IPS-15b (cell line): ENCODE results near the gene KLHL3.

Experiments
- H3K27me3 ChIP-seq: one replicate; pipeline ENCODE4 v1.6.1; 2013; ENCODE audit warnings: low read length; ENCODE audit not compliant: control insufficient read depth, insufficient read depth
- H3K36me3 ChIP-seq: one replicate; pipeline ENCODE4 v1.6.1; 2013; ENCODE audit warnings: low read length; ENCODE audit not compliant: control insufficient read depth, insufficient read depth
- H3K4me1 ChIP-seq: one replicate; pipeline ENCODE4 v1.6.1; 2013; ENCODE audit warnings: mild to moderate bottlenecking, low read length; ENCODE audit not compliant: control insufficient read depth, insufficient read depth
- H3K4me3 ChIP-seq: one replicate; pipeline ENCODE4 v1.5.1; 2013; ENCODE audit warnings: low read depth, low read length
- H3K9ac ChIP-seq: one replicate; pipeline ENCODE4 v1.6.1; 2013; ENCODE audit warnings: low read depth, mild to moderate bottlenecking, low read length
- H3K9me3 ChIP-seq: one replicate; pipeline ENCODE4 v1.6.1; 2013; ENCODE audit warnings: mild to moderate bottlenecking, low read length; ENCODE audit not compliant: control insufficient read depth, insufficient read depth

The KLHL3 gene

GRCh38 chr5:137636099-137636498 is 99.8 kb downstream of the KLHL3 start:
- Histone ChIP-seq H3K9me3 (no peaks in the 10 kb centered on the region), H3K4me3 (no peak overlapping the region), H3K9ac (no peak overlapping the region), H3K36me3 (peaks cover 2% of the 10 kb centered on the region), H3K4me1 (no peaks in the 10 kb centered on the region), H3K27me3 (no peaks in the 10 kb centered on the region)

- Histone ChIP-seq H3K4me3 (no peak overlapping the region), H3K9me3 (no peaks in the 10 kb centered on the region), H3K36me3 (peaks cover 2% of the 10 kb centered on the region), H3K27me3 (no peaks in the 10 kb centered on the region), H3K9ac (no peak overlapping the region), H3K4me1 (no peaks in the 10 kb centered on the region)
Observed at GRCh38 chr5:137635521-137635921, 100.4 kb downstream of the KLHL3 start.

- peaks cover 6% of the 10 kb centered on the region for H3K4me1 ChIP-seq
- no peaks in the 10 kb centered on the region for H3K9me3 ChIP-seq
- H3K9ac ChIP-seq: no peak overlapping the region
- no peaks in the 10 kb centered on the region for H3K27me3 ChIP-seq
- no peak overlapping the region for H3K4me3 ChIP-seq
- H3K36me3 ChIP-seq: peaks cover under 1% of the 10 kb centered on the region
Observed at GRCh38 chr5:137633896-137634295, 102.0 kb downstream of the KLHL3 start.

- no peaks in the 10 kb centered on the region for H3K27me3 ChIP-seq
- H3K9me3 ChIP-seq: no peaks in the 10 kb centered on the region
- H3K4me3 ChIP-seq: no peak overlapping the region
- H3K4me1 ChIP-seq: peaks cover 6% of the 10 kb centered on the region
- H3K9ac ChIP-seq: no peak overlapping the region
- H3K36me3 ChIP-seq: no peaks in the 10 kb centered on the region
Observed at GRCh38 chr5:137632716-137633115, 103.2 kb downstream of the KLHL3 start.

- H3K4me1 ChIP-seq: peaks cover 6% of the 10 kb centered on the region
- H3K9me3 ChIP-seq: no peaks in the 10 kb centered on the region
- no peaks in the 10 kb centered on the region for H3K36me3 ChIP-seq
- no peak overlapping the region for H3K9ac ChIP-seq
- H3K4me3 ChIP-seq: no peak overlapping the region
- H3K27me3 ChIP-seq: no peaks in the 10 kb centered on the region
Observed at GRCh38 chr5:137631453-137631852, 104.4 kb downstream of the KLHL3 start.

- Histone ChIP-seq H3K4me1 (peaks cover 6% of the 10 kb centered on the region), H3K27me3 (no peaks in the 10 kb centered on the region), H3K9ac (no peak overlapping the region), H3K9me3 (no peaks in the 10 kb centered on the region), H3K4me3 (no peak overlapping the region), H3K36me3 (no peaks in the 10 kb centered on the region)
Observed at GRCh38 chr5:137630972-137631370, 104.9 kb downstream of the KLHL3 start.

- Histone ChIP-seq H3K4me3 (no peak overlapping the region), H3K4me1 (peaks cover 6% of the 10 kb centered on the region), H3K36me3 (no peaks in the 10 kb centered on the region), H3K27me3 (no peaks in the 10 kb centered on the region), H3K9me3 (no peaks in the 10 kb centered on the region), H3K9ac (no peak overlapping the region)
Observed at GRCh38 chr5:137630216-137630971, 105.5 kb downstream of the KLHL3 start.

- Histone ChIP-seq H3K9me3 (no peaks in the 10 kb centered on the region), H3K4me1 (peaks cover 6% of the 10 kb centered on the region), H3K27me3 (no peaks in the 10 kb centered on the region), H3K4me3 (no peak overlapping the region), H3K36me3 (no peaks in the 10 kb centered on the region), H3K9ac (no peak overlapping the region)
Observed at GRCh38 chr5:137629646-137630045, 106.2 kb downstream of the KLHL3 start.

GRCh38 chr5:137627706-137628105 is 108.2 kb downstream of the KLHL3 start:
- Histone ChIP-seq H3K9me3 (no peaks in the 10 kb centered on the region), H3K4me3 (no peak overlapping the region), H3K36me3 (no peaks in the 10 kb centered on the region), H3K4me1 (peaks cover 6% of the 10 kb centered on the region), H3K9ac (no peak overlapping the region), H3K27me3 (no peaks in the 10 kb centered on the region)

GRCh38 chr5:137627293-137627692 is 108.6 kb downstream of the KLHL3 start:
- Histone ChIP-seq H3K4me3 (no peak overlapping the region), H3K36me3 (no peaks in the 10 kb centered on the region), H3K27me3 (no peaks in the 10 kb centered on the region), H3K9me3 (no peaks in the 10 kb centered on the region), H3K9ac (no peak overlapping the region), H3K4me1 (peaks cover 6% of the 10 kb centered on the region)

- no peak overlapping the region for H3K4me3 ChIP-seq
Observed at GRCh38 chr5:137624786-137625349, 111.0 kb downstream of the KLHL3 start.

GRCh38 chr5:137622850-137623249 is 113.0 kb downstream of the KLHL3 start:
- no peak overlapping the region for H3K9ac ChIP-seq
- no peaks in the 10 kb centered on the region for H3K36me3 ChIP-seq
- no peaks in the 10 kb centered on the region for H3K4me1 ChIP-seq
- no peak overlapping the region for H3K4me3 ChIP-seq
- no peaks in the 10 kb centered on the region for H3K27me3 ChIP-seq
- no peaks in the 10 kb centered on the region for H3K9me3 ChIP-seq

More at GRCh38 chr5:137624786-137625349, 111.0 kb downstream of the KLHL3 start:
- H3K36me3 ChIP-seq: no peaks in the 10 kb centered on the region
- H3K9ac ChIP-seq: no peak overlapping the region
- no peaks in the 10 kb centered on the region for H3K9me3 ChIP-seq
- H3K27me3 ChIP-seq: no peaks in the 10 kb centered on the region
- H3K4me1 ChIP-seq: peaks cover 3% of the 10 kb centered on the region
